ENCODE results near the gene ABCC2.
"Not testable (repeated sequence)": the region's sequence is repeated elsewhere in the genome, so short reads cannot be mapped to it uniquely, and the experiment has no call there.

DNA sequence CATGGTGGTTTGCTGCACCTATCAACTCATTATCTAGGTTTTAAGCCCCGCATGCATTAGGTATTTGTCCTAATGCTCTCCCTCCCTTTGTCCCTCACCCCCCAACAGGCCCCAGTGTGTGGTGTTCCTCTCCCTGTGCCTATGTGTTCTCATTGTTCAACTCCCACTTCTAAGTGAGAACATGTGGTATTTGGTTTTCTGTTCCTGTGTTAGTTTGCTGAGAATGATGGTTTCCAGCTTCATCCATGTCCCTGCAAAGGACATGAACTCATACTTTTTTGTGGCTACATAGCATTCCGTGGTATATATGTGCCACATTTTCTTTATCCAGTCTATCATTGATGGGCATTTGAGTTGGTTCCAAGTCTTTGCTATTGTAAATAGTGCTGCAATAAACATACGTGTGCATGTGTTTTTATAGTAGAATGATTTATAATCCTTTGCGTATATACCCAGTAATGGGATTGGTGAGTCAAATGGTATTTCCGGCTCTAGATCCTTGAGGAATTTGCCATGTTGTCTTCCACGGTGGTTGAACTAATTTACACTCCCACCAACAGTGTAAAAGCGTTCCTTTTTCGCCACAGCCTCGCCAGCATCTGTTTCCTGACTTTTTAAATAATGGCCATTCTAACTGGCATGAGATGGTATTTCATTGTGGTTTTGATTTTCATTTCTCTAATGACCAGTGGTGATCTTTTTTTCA is 81.2 kb downstream of the ABCC2 start:
- TF ChIP-seq EZH2phosphoT487 (IDR thresholded peaks at IDR 0.05; ENCODE audit: low read depth), result not testable (repeated sequence)
- TF ChIP-seq, protein P1, sequence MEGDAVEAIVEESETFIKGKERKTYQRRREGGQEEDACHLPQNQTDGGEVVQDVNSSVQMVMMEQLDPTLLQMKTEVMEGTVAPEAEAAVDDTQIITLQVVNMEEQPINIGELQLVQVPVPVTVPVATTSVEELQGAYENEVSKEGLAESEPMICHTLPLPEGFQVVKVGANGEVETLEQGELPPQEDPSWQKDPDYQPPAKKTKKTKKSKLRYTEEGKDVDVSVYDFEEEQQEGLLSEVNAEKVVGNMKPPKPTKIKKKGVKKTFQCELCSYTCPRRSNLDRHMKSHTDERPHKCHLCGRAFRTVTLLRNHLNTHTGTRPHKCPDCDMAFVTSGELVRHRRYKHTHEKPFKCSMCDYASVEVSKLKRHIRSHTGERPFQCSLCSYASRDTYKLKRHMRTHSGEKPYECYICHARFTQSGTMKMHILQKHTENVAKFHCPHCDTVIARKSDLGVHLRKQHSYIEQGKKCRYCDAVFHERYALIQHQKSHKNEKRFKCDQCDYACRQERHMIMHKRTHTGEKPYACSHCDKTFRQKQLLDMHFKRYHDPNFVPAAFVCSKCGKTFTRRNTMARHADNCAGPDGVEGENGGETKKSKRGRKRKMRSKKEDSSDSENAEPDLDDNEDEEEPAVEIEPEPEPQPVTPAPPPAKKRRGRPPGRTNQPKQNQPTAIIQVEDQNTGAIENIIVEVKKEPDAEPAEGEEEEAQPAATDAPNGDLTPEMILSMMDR (IDR thresholded peaks at IDR 0.05; ENCODE audit: low read depth, low read length), result not testable (repeated sequence)

All from OCI-LY3 (cell line).